ENCODE measurements around the gene OR8B3. TPM values are rescaled to one million over a fixed set of nuclear protein-coding genes. Genes with fewer than 3 reads are reported as not detected.

Gene OR8B3
- total RNA-seq, 1 donor from 2014 or later, result not detected

DNA sequence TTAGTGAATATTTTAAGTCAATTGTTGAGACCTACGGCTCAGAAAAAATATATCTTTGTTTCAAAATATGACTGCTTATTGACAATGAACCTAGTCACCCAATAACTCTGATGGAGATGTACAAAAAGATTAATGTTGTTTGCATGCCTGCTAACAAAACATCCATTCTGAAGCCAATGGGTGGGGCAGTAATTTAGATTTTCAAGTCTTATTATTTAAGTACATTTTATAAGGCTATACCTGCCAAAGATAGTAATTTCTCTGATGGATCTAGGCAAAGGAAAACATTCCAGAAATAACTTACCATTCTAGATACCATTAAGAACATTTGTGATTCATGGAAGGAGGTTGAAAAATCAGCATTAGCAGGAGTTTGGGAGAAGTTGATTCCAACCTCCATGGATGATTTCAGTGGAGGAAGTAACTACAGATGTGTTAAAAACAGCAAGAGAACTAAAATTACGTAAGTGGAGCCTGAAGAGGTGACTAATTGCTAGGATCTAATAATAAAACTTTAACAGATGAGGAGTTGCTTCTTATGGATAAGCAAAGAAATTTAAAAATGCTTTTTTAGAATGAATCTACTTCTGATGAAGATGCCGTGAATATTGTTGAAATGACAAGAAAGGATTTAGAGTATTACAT, 52.4 kb downstream of the OR8B3 start:
- Histone ChIP-seq H3K4me1 (no peaks in the 10 kb centered on the region), H3K9me3 (peaks cover 0 to 5% of the 10 kb centered on the region in 2 donors), H3K4me3 (no peak overlapping the region), H3K36me3 (no peaks in the 10 kb centered on the region), H3K27me3 (no peaks in the 10 kb centered on the region), H3K27ac (no peak overlapping the region)
- TF ChIP-seq, protein P1, sequence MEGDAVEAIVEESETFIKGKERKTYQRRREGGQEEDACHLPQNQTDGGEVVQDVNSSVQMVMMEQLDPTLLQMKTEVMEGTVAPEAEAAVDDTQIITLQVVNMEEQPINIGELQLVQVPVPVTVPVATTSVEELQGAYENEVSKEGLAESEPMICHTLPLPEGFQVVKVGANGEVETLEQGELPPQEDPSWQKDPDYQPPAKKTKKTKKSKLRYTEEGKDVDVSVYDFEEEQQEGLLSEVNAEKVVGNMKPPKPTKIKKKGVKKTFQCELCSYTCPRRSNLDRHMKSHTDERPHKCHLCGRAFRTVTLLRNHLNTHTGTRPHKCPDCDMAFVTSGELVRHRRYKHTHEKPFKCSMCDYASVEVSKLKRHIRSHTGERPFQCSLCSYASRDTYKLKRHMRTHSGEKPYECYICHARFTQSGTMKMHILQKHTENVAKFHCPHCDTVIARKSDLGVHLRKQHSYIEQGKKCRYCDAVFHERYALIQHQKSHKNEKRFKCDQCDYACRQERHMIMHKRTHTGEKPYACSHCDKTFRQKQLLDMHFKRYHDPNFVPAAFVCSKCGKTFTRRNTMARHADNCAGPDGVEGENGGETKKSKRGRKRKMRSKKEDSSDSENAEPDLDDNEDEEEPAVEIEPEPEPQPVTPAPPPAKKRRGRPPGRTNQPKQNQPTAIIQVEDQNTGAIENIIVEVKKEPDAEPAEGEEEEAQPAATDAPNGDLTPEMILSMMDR (IDR thresholded peaks at IDR 0.05), result no peak
- DNase-seq (ENCODE audit: low spot score in 2 of 2), result no peak
- intact Hi-C loops (cut with DNase I), result no loop called here

Other genes with a start within 250 kb of the OR8B3 start
- gene OR10D3, start 215.7 kb downstream of the OR8B3 start, total RNA-seq, result not detected
- gene OR8G1, start 157.9 kb downstream of the OR8B3 start, total RNA-seq, result not detected
- not detected for gene OR8G5, start 142.6 kb downstream of the OR8B3 start, total RNA-seq
- not detected for gene OR8D1, start 85.1 kb downstream of the OR8B3 start, total RNA-seq
- gene OR8D2, start 78.8 kb downstream of the OR8B3 start, total RNA-seq, result not detected
- not detected for gene OR8B2, start 14.5 kb downstream of the OR8B3 start, total RNA-seq
- not detected for gene OR8B4, start 25.8 kb upstream of the OR8B3 start, total RNA-seq
- gene OR8B8, start 46.7 kb upstream of the OR8B3 start, total RNA-seq, result not detected
- not detected for gene OR8B12, start 144.6 kb upstream of the OR8B3 start, total RNA-seq
- gene OR8A1, start 171.0 kb upstream of the OR8B3 start, total RNA-seq, result not detected
- not detected for gene PANX3, start 212.4 kb upstream of the OR8B3 start, total RNA-seq
- gene TBRG1, start 223.8 kb upstream of the OR8B3 start, total RNA-seq, result 21.2 TPM